GM12891 (cell line): ENCODE data around the gene USP14.

ENCODE experiments used
- POLR2A ChIP-seq: IDR thresholded peaks from 2 replicates; pipeline ENCODE4 v1.6.1; 2011; ENCODE audit warnings: low read depth, low read length, control low read depth
- POLR2AphosphoS5 ChIP-seq: IDR thresholded peaks from 2 replicates; pipeline ENCODE4 v1.6.1; 2011; ENCODE audit warnings: low read depth, low read length, control low read depth
- SPI1 ChIP-seq: IDR thresholded peaks from 2 replicates; pipeline ENCODE4 v1.6.1; 2011; ENCODE audit warnings: low read depth, low read length, control low read depth

GRCh38 chr18:240175-240574 is 81.8 kb downstream of the USP14 start:
- no peak for TF ChIP-seq POLR2A
- TF ChIP-seq SPI1, result no peak
- no peak for TF ChIP-seq POLR2AphosphoS5
